Measurements from ENCODE around the gene ARIH1. TPM values are rescaled to one million over a fixed set of nuclear protein-coding genes. Genes with fewer than 3 reads are reported as not detected.

Gene ARIH1, protein sequence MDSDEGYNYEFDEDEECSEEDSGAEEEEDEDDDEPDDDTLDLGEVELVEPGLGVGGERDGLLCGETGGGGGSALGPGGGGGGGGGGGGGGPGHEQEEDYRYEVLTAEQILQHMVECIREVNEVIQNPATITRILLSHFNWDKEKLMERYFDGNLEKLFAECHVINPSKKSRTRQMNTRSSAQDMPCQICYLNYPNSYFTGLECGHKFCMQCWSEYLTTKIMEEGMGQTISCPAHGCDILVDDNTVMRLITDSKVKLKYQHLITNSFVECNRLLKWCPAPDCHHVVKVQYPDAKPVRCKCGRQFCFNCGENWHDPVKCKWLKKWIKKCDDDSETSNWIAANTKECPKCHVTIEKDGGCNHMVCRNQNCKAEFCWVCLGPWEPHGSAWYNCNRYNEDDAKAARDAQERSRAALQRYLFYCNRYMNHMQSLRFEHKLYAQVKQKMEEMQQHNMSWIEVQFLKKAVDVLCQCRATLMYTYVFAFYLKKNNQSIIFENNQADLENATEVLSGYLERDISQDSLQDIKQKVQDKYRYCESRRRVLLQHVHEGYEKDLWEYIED
- total RNA-seq (2022; extraction: Qiagen RNA extraction; ENCODE audit: low read depth) = 60.9 to 83.7 TPM (median 73.5 TPM) in 5 replicates

GRCh38 chr15:72473614-72474465 is at the start of gene ARIH1:
Gene ARIH1, plus strand, starts transcription at chr15:72474330. Its CDS starts 310 bp downstream, at chr15:72474640.

Other genes starting within 250 kb of the ARIH1 start
- gene PKM, start 243.1 kb upstream of the ARIH1 start, total RNA-seq (2022; extraction: Qiagen RNA extraction; ENCODE audit: low read depth) = 2,450 to 3,560 TPM (median 3,509 TPM) in 5 replicates
- gene PARP6, start 201.8 kb upstream of the ARIH1 start, total RNA-seq (2022; extraction: Qiagen RNA extraction; ENCODE audit: low read depth) = 49.6 to 72.9 TPM (median 62.5 TPM) in 5 replicates
- 0.07 to 0.25 TPM (median 0.15 TPM) in 5 replicates for gene CELF6, start 154.2 kb upstream of the ARIH1 start, total RNA-seq (2022; extraction: Qiagen RNA extraction; ENCODE audit: low read depth)
- 124 to 161 TPM (median 146 TPM) in 5 replicates for gene HEXA, start 98.3 kb upstream of the ARIH1 start, total RNA-seq (2022; extraction: Qiagen RNA extraction; ENCODE audit: low read depth)
- not detected in 5 replicates for gene TMEM202, start 76.0 kb upstream of the ARIH1 start, total RNA-seq (2022; extraction: Qiagen RNA extraction; ENCODE audit: low read depth)
- 0.15 to 0.16 TPM in 2 of 5 replicates, not detected in the others for gene GOLGA6B, start 180.4 kb downstream of the ARIH1 start, total RNA-seq (2022; extraction: Qiagen RNA extraction; ENCODE audit: low read depth)
- gene HIGD2B, start 211.9 kb downstream of the ARIH1 start, total RNA-seq (2022; extraction: Qiagen RNA extraction; ENCODE audit: low read depth) = not detected in 5 replicates
- 14.0 to 23.0 TPM (median 17.4 TPM) in 5 replicates for gene BBS4, start 211.9 kb downstream of the ARIH1 start, total RNA-seq (2022; extraction: Qiagen RNA extraction; ENCODE audit: low read depth)

All from A549 treated with ZK216348 at 1 μM for 4 hours (cell line).